GM12892 (cell line): ENCODE measurements around the gene ITGB1BP2.

Source experiments
- POLR2A ChIP-seq: IDR thresholded peaks from 2 replicates; pipeline ENCODE4 v1.6.1; 2011; ENCODE audit warnings: low read depth, low read length, control low read depth
- TAF1 ChIP-seq: IDR thresholded peaks from 2 replicates; pipeline ENCODE4 v1.6.1; 2011; ENCODE audit warnings: low read depth, mild to moderate bottlenecking, control low read depth, low read length, borderline replicate concordance

- TF ChIP-seq TAF1 (no peak), POLR2A (no peak)
Observed at GRCh38 chrX:71296806-71297205, 4.7 kb upstream of the ITGB1BP2 start.
